22Rv1 (cell line): ENCODE data around the gene ANO3.

Experiments
- H3K27ac ChIP-seq: fragments of 450-650 bp; 2 replicates; pipeline ENCODE4 v1.5.1; 2017
- ZFX ChIP-seq: fragments of 450-650 bp; IDR thresholded peaks from 2 replicates; pipeline ENCODE4 v1.6.1; 2017; ENCODE audit warnings: antibody characterized with exemption, borderline replicate concordance
- TF ChIP-seq, protein P1 (sequence below): fragments of 450-650 bp; IDR thresholded peaks from 2 replicates; pipeline ENCODE4 v1.5.1; 2017; ENCODE audit warnings: mild to moderate bottlenecking

Gene ANO3

DNA sequence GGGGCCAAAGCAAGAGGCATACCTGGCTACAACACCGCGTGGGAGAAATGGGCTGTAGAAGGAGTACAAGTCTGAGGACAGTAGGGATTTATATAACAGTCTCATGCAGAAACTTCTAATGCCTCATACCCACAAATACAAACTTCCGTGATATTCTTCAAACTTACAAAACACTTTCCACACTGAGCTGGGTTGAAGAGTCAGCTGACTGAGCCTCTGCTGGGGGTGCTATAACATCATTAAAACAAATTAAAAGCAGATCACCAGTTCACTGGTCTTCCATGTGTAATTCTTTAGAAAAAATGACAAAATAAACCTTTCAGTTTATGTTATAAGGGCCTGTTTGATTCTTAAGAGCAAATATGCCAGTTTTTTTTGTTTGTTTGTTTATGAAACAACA lies 148.1 kb downstream of the ANO3 start:
- TF ChIP-seq, protein P1, sequence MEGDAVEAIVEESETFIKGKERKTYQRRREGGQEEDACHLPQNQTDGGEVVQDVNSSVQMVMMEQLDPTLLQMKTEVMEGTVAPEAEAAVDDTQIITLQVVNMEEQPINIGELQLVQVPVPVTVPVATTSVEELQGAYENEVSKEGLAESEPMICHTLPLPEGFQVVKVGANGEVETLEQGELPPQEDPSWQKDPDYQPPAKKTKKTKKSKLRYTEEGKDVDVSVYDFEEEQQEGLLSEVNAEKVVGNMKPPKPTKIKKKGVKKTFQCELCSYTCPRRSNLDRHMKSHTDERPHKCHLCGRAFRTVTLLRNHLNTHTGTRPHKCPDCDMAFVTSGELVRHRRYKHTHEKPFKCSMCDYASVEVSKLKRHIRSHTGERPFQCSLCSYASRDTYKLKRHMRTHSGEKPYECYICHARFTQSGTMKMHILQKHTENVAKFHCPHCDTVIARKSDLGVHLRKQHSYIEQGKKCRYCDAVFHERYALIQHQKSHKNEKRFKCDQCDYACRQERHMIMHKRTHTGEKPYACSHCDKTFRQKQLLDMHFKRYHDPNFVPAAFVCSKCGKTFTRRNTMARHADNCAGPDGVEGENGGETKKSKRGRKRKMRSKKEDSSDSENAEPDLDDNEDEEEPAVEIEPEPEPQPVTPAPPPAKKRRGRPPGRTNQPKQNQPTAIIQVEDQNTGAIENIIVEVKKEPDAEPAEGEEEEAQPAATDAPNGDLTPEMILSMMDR, result no peak
- no peak for TF ChIP-seq ZFX
- no peak overlapping the region for H3K27ac ChIP-seq

DNA sequence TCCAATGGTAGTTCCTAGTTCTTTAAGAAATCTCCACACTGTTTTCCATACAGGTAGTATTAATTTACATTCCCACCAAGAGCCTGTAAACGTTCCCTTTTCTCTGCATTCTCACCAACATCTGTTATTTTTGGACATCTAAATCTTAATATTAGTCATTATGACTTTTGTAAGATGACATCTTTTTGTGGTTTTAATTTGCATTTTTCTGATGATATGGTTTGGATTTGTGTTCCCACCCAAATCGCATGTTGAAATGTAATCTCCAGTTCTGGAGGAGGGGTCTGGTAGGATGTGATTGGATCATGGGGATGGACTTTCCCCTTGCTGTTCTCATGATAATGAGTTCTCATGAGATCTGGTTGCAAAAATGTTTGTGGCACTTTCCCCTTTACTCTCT lies 151.2 kb downstream of the ANO3 start:
- no peak for TF ChIP-seq ZFX
- TF ChIP-seq, protein P1, result no peak

DNA sequence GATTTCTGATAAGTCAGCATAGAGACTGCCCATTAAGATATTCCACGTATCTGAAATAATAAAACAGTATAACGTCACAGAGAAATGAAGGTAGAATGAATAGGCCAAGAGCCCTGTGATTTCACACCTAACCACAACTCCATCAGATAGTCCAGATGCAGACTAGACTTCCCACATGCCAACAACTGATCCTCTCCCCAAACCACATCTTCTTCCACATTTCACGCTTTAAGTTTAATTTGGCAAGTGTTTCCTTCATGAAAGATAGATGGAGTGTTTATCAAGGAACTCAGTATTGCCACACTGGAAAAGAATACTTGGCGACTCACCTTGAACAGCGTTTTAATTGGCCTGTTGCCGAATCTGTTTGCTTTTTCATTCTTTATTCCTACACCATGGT lies 158.6 kb downstream of the ANO3 start:
- TF ChIP-seq ZFX, result no peak
- TF ChIP-seq, protein P1, result no peak

More for the DNA sequence above, 151.2 kb downstream of the ANO3 start:
- no peak overlapping the region for H3K27ac ChIP-seq

DNA sequence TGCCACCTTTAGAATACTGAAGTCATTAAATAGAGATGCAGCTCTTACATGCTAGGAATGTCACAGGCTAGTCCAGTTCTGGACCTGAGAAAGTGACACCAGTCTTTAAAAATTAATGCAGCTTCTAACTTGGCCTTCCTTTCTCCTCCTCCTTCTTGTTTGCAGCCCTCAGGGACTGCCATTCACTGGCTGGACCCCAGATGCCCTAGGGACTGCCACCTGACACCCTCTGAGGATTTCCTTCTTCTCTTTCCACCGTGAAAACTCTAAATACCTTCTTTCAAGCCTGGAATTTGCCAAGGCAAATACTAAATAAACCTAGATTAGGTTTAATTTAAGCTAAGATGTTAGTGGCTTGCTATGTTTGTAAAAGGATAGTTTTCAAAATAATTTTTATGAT lies 161.7 kb downstream of the ANO3 start:
- TF ChIP-seq ZFX, result no peak
- TF ChIP-seq, protein P1, result no peak
- no peak overlapping the region for H3K27ac ChIP-seq

More for the DNA sequence above, 158.6 kb downstream of the ANO3 start:
- no peak overlapping the region for H3K27ac ChIP-seq

DNA sequence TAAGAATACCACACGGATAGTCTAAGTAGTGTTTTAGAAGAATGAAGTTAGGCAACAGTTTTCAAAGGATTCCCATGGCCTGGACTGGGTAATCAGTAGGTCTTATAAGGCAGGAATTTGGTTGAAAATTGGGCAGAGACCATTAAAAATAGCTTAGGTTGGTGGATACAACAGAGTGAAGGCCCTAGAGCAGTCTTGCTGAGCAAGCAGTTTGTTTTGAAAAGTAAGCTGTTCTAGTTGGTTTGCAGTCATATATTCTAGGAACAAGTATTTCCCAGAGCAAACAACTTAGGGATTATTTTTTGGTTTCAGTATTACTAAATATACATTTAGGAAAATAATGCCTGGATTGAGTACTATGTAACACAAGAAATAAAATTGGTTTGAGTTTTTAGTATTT lies 175.3 kb downstream of the ANO3 start:
- no peak overlapping the region for H3K27ac ChIP-seq
- TF ChIP-seq ZFX, result no peak
- TF ChIP-seq, protein P1, result no peak

DNA sequence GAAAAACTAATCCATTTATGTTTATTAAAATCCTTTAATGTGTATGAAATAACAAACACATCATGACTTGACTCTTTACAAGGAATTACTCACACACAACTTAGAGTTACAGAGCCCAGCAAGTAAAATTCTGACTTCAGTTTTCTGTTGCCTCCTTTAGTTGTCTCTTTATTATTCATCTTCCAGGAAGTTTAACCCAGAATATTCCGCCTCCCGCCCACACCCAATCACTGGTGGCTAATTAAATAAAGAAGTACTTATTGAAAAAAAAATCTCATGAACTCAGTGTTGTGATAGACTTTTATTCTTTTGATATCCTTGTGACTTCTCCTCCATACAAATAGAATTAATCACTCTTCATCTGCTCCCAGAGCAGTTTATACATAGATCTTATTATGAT lies 178.2 kb downstream of the ANO3 start:
- no peak overlapping the region for H3K27ac ChIP-seq
- TF ChIP-seq, protein P1, result no peak
- TF ChIP-seq ZFX, result no peak

DNA sequence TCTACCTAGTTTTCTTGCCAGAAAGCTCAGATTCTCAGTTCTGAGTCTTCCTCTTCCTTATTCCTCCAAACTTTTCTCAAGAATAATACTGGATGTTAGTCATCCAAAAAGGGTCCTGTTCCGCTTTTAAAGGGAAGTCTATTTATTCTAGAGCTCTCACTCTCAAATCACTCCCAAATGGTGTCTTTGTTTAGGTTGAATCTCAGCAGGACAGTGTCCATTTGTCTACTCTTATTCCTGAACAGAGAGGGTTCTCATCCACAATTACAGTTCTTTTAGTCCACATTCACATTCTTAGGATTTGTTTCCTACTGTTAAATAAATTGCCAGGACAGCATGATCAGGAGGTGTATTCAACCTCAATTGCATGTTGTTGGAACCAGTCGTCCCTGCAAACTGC lies 178.8 kb downstream of the ANO3 start:
- H3K27ac ChIP-seq, result no peak overlapping the region

More for the DNA sequence above, 178.8 kb downstream of the ANO3 start:
- TF ChIP-seq, protein P1, result no peak
- no peak for TF ChIP-seq ZFX
